Panc1 (cell line): ENCODE measurements around the gene SAGE1.
A peak's percentile ranks its signal among the peaks of the same experiment; 100 is the strongest.
"Not testable (repeated sequence)": the region's sequence is repeated elsewhere in the genome, so short reads cannot be mapped to it uniquely, and the experiment has no call there.

Experiments
- CTCF ChIP-seq: fragments of 450-650 bp; IDR thresholded peaks from 2 replicates; pipeline ENCODE4 v1.5.1; 2017; ENCODE audit warnings: mild to moderate bottlenecking
- POLR2AphosphoS5 ChIP-seq: IDR thresholded peaks from 2 replicates; pipeline ENCODE4 v1.6.1; 2012; ENCODE audit warnings: mild to moderate bottlenecking, low read depth, low read length, moderate library complexity
- REST ChIP-seq, 2 experiments: IDR thresholded peaks; 2 replicates each; pipeline ENCODE4 v1.6.1; 2011 to 2012; ENCODE audit warnings: low read depth in 2 of 2, control low read depth in 1 of 2, low read length in 1 of 2, mild to moderate bottlenecking in 1 of 2, moderate library complexity in 1 of 2; ENCODE audit not compliant: insufficient read depth in 1 of 2
- SIN3A ChIP-seq: IDR thresholded peaks from 2 replicates; pipeline ENCODE4 v1.6.1; 2012; ENCODE audit warnings: low read depth, mild to moderate bottlenecking, low read length, moderate library complexity, borderline replicate concordance; ENCODE audit not compliant: insufficient read depth
- TCF7L2 ChIP-seq: IDR thresholded peaks from 2 replicates; pipeline ENCODE4 v1.6.1; 2011; ENCODE audit warnings: mild to moderate bottlenecking, low read depth, low read length, inconsistent platforms

- peak; percentile 42 for TF ChIP-seq CTCF
- TF ChIP-seq REST (IDR thresholded peaks at IDR 0.05; ENCODE audit: insufficient read depth in 1 of 2, low read depth in 2 of 2, low read length in 1 of 2); POLR2AphosphoS5; SIN3A; TCF7L2: not testable (repeated sequence)
These were observed 4.5 kb upstream of the SAGE1 start for GRCh38 chrX:135888976-135889375.
